Activated CD8-positive, alpha-beta memory T cell treated with anti-CD3 and anti-CD28 coated beads for 4 hours (primary cell): Measurements from ENCODE around the gene IVD.

Experiments
- DNase-seq, 2 donors: peaks; one replicate each; pipeline ENCODE4 v3.0.0-alpha.2; 2020; ENCODE audit warnings: low read depth in 2 of 2

The IVD gene

DNA sequence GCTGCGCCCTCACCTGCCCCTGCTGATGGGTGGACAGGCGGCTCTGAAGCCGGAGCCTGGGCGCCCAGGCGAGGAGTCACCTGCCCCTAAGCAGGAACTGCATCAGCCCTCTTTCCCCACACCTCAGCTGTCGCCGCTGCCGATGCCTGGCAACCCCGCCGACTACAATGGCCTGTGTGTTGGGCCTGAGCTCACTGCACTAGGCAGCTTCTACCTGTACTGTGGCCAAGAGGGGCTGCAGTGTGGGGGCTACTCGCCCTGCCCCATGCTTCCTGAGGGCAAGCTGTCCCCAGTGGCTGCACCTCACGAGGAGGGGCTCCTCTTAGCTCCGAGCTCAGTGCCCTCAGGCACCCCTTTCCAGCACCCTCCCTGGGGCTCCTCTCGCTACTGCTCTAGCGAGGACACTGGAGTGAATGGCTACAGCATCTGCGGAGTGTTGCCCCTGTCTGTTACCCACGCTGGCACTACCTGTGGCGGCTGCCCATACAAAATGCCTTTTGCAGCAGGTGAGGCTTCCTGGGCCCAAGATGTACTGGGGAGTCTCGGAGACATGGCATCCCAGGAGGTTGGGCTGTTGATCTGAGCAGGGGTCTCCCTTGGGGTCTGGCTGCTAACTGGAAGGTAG, 53.9 kb downstream of the IVD start:
- DNase-seq, result no peak

DNA sequence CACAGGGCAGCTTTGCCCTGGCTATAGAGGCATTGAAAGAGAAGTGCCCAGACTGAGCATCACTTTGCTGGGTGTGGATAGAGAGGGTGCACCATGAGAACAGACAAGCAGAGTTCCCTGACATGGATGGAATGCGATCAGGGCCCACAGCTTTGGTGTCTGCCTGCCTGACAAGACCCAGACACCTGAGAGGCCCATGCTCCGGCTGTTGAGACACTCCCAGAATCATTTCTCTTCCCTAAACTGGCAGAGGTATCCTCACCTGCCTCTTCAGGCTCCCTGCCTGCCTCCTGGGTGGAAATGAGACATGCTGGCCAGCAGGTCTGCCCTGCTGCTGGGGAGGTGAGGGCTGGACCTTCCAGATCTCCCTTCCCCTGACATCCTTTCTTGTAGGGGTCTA, 54.8 kb downstream of the IVD start:
- no peak for DNase-seq

DNA sequence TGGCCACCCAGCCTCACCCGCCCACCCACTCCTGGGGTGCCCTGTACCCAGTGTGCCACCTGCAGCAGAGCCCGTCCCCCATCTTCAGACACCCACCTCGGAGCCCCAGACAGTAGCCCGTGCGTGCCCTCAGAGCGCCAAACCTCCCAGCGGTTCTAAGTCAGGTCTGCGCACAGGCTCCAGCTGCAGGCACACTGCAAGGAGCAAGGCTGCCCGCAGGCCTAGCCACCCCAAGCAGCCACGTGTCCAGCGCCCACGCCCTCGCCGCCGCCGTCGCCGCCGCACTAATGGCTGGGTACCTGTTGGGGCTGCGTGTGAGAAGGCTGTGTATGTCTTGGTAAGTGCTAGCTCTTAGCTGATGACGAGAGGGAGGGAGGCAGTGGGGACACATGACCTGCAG, 56.4 kb downstream of the IVD start:
- no peak for DNase-seq

DNA sequence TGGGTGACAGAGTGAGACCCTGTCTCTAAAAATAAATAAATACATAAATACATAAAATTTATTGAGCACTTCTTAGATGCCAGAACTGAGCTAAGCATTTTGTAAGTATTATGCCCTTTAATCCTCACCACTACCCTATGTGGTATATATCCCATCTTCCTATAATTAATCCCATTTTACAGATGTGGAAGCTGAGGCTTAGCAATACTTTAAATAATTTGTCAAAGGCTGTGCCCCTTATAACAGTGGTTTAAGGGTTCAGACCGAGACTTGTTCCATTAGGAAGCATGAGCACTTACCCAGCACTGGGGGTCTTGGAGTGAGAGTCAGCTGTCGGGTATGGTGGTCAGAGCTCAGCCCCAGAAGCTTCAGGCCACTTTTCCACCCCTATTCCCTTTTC, 57.7 kb downstream of the IVD start:
- no peak for DNase-seq

DNA sequence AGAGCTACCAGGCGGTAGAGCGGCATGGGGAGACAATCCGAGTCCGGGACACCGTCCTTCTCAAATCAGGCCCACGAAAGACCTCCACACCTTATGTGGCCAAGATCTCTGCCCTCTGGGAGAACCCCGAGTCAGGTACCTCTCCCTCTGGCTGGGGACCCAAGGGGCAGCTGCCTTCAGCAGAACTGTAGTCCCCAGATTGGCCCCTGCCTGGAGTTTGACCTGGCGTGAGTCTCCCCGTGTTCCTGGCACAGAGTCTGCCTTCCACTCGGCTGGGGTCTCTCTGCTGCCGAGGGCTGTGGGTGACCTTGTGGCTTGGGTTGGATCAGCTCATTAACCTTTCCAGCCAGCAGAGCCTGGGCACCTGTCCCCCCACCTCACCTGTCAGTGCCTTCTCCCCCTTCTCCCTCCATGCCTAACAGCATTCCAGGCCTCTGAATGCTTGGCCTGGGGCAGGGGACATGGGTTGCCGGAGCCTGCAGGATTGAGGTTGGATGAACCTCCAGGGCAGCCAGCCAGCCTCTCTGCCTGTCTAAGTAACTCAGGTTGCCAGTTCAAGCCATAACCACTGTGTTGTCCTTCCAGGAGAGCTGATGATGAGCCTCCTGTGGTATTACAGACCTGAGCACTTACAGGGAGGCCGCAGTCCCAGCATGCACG, 58.4 kb downstream of the IVD start:
- DNase-seq, result no peak

DNA sequence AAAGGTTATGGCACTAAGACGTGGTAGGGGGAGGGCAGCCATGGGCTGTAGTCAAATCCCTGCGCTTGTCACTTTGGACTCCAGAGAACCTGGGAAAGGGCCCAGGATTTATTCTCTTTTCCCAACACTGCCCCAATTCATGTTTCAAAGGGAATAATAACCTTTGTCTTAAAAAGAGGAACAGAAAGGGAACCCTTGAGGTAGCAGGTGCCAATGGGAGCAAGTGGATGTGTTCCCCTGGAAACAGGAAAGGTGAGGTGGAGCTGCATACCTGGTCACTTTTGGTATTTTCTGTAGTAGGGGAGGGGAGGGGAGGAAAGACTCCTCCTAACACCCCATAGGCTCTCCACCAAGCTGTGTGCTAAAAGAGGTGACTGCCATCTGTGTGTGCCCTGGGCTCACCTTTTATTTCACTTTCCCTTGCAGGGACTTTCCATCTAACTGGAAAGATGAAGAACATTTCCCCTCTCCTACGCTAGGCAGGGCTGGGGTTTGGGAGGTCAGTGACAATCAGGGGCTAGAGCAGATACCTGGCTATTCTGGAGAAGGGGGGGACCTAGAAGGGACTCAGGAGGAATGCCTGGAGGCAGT, 59.1 kb downstream of the IVD start:
- no peak for DNase-seq

DNA sequence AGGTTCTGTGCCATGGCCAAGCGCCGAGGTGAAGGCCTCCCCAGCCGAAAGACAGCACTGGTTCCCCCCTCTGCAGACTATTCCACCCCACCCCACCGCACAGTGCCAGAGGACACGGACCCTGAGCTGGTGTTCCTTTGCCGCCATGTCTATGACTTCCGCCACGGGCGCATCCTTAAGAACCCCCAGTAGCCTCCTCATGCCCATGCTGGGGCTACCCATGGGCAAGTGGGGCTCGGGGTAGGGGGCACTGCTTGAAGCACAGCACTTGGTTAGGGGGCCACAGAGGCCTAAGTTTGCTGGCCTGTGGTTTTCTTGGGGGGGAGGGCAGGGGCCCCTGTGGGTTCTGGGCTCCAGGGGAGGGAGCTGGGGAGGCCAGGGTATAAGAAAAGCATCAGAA, 60.3 kb downstream of the IVD start:
- DNase-seq, result no peak

DNA sequence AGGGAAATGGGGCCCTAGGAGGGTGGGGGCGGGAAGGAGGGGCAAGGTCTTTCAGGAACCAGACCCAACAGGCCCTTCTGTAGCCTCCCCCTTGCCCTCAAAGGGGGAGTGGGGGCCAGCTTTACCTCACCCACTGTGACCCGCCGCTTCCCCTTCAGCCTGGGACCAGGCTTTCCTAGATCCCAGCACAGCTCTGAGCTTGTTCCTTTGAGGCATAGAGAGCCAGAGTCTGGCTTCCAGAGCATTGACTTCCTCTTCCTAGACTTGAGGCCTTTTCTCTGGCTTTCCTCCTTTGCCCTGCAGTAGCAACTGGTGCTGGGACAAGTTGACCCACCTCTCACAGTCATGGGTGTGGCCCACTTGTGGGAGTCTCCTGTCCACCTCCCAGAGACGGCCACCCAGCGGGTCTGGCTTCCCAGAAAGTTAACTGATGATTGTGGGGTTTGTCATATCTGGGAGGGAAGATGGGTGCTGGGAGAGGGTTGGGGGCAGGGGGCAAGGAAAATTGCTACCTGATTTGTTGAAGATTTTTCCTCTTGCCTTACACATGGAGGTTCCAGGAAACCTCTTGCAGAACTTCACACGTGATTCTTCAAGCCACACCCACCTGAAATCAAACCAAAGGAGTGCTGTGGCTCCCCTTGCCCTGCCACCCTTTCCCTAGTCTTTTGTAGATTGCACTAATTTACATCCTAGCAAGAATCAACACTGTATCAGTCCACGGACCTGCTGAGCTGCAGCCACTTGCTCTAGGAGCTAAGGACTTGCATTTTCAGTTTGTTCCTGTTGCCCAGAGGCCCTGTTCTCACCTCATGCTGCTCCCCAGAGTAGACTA, 61.0 kb downstream of the IVD start:
- DNase-seq, result no peak

DNA sequence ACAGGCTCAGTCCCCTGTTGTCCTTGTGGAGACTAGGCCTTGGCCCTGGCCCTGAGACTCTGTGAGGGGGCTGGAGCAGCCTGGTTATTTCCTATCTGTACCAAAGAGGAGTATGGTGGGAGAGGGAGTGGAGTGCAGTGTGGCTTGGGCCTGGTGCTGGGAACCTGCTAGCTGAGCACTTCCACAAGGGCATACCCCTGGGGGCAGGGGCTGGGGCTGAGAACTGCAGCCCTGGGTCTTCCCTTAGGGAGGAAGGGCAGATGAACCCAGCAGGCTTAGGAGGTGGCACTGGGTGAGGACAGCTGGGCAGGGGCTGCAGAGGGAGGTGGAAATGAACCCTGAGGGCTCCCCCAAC, 61.6 kb downstream of the IVD start:
- no peak for DNase-seq

DNA sequence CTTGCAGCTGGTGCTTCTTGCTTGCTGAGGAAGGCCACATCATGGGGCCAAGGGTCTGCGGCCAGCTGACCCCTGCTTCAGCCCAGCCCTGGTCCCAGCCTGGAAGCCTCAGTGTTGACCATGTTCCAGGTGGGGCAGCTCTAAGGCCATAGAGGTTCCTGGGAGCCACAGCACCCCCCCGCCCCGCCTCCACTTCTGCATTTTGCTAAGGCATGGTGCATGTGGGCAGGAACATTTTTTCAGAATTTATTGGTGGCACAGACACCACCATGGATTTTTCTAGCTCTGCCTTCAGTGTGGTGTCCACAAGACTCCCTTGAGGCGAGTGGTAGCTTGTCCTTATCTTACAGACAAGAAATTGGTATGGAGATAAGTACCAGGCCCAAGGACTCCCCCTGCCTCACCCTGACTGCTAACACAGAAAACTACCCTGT, 63.3 kb downstream of the IVD start:
- no peak for DNase-seq

DNA sequence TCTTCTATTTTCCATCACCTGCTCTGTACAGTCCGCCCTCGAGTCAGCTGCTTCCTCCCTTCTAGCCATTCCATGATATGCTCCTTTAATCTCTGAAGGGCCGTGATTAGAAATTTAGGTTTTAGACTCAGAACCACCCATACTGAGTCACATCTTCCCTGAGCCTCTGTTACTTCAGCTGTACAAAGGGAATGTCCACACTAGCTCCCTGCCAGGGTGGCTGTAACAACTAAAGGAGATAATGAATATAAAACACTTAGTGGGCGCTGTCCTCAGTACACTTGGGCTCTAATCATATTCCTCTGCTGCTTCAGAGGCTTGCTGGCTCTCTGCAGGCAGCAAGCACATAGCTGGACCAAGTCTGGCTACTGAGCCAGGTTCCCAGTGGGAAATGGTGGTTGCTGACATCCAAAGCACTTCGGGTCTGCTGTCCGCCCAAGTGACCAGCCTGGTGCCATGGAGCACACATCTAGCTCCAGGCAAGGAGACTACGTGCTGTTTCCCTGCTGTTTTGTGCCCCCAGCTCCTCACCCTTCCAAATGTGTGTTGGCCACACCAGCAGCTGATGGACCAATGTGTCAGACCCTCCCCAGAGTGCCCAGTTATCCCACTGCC, 64.3 kb downstream of the IVD start:
- no peak for DNase-seq

DNA sequence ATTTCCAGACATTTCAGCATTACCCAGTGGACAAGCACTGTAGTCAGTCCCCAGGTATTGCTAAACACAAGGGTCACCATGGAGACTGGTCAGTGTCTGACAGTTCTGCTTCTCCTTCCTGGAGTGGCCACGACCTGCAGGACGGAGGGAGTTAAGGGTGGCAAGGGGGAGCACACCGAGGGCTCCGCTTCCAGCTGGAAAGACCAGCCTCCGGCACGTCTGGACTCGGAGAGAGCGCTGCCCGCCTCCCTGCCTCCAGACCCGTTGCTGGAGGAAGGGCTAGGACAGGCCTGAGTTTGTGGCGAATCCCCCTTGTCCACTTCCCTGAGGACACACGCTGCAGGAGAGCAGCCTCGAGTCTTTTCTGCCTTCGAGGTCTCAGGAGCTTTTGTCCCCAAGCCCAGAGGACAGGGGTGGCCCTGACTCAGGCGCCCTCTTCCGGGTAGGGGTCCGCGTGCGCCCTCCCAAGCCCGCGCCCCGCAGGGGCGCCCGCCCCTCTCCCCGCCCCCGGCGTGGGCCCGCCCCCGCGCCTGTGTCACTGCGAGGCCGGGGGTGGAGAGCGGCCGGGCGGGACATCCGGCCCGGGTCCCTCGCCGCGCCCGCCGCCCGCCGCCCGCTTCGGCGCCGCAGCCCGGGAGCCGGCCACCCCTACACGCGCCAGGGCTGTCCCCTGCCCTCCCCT, 65.0 kb downstream of the IVD start, which contains the start of gene CHST14:
CHST14 (plus strand) TSS at position 562 of the 682 bp plus-strand sequence. CDS start 230 bp downstream, outside the sequence.
- DNase-seq, result peak; percentile 23 to 35
